ENCODE results near the gene CAPN2.

GRCh38 chr1:223748405-223748772 lies 36.0 kb downstream of the CAPN2 start:
- TF ChIP-seq RAD21 (IDR thresholded peaks at IDR 0.05; ENCODE audit: low read depth): no peak
- TF ChIP-seq TEAD4 (IDR thresholded peaks at IDR 0.05): no peak
- TF ChIP-seq YY1 (IDR thresholded peaks at IDR 0.05; ENCODE audit: low read depth): no peak
- TF ChIP-seq FOXM1 (IDR thresholded peaks at IDR 0.05; ENCODE audit: borderline replicate concordance, low read depth): no peak
- TF ChIP-seq CEBPB (IDR thresholded peaks at IDR 0.05): no peak
- TF ChIP-seq REST (IDR thresholded peaks at IDR 0.05; ENCODE audit: low read depth): no peak
- no peak for TF ChIP-seq MAX (IDR thresholded peaks at IDR 0.05)
- TF ChIP-seq EGR1 (IDR thresholded peaks at IDR 0.05): no peak

All from Ishikawa (cell line).